ENCODE results near the gene SPRED3. TPM values are rescaled to one million over a fixed set of nuclear protein-coding genes. Genes with fewer than 3 reads are reported as not detected.
"Not testable (repeated sequence)": the region's sequence is repeated elsewhere in the genome, so short reads cannot be mapped to it uniquely, and the experiment has no call there.

The SPRED3 gene, protein sequence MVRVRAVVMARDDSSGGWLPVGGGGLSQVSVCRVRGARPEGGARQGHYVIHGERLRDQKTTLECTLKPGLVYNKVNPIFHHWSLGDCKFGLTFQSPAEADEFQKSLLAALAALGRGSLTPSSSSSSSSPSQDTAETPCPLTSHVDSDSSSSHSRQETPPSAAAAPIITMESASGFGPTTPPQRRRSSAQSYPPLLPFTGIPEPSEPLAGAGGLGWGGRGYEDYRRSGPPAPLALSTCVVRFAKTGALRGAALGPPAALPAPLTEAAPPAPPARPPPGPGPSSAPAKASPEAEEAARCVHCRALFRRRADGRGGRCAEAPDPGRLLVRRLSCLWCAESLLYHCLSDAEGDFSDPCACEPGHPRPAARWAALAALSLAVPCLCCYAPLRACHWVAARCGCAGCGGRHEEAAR
- polyA plus RNA-seq (ENCODE audit: insufficient read length): 1.4 TPM
- long read RNA-seq, donor 1, partial matches to known transcripts: 0 of 1 reads
- long read RNA-seq, donor 1, other reads (novel, unspliced or antisense): 0 of 1 reads
- long read RNA-seq, donor 2: 0 reads
- long read RNA-seq, donor 3: 0 reads
- long read RNA-seq, donor 4: 0 reads
- long read RNA-seq, donor 5, partial matches to known transcripts: 0 of 1 reads
- long read RNA-seq, donor 5, other reads (novel, unspliced or antisense): 0 of 1 reads
- long read RNA-seq, donor 6: 0 reads
- long read RNA-seq, donor 7: 0 reads
- long read RNA-seq, donor 8: 0 reads

DNA sequence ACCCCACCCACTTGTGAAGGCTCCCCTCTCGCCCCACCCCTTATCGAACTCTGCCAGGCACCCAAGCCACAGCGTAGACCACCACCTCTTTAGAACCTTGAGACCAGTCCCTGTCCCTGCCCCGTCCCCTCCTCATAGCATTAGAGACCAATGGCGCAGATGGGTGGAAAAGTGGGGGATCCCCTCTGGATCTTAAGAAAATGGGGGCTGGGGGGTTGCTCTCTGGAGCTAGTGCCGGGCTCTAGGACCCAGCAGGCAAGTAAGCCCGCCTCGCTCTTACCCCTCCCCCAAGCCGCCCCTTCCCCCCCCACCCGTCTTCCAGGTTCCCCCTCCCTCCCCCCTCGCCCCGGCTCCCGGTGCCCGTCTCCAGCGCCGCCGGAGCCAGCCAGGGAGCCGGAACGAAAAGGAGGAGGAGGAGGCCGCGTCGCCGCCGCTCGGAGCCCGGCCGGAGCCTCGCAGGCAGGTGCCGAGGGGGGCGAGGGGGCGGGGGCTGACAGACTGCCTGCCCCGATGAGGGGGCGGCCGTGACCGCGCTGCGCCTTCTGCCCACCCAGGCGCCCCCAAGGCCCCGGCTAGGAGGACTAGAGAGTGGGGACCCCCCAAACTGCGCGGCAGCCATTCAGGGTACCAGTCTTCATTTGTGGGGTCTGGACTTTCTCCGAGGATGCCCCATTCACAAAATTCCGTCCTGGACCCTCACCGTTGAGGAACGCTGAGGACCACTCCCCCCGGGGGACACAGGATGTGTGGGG lies at the start of gene SPRED3:
Gene SPRED3, plus strand, starts transcription at position 349 of the 752 bp plus-strand sequence. CDS start 1,606 bp downstream, outside the sequence.
- DNase-seq: peak; percentile 65

DNA sequence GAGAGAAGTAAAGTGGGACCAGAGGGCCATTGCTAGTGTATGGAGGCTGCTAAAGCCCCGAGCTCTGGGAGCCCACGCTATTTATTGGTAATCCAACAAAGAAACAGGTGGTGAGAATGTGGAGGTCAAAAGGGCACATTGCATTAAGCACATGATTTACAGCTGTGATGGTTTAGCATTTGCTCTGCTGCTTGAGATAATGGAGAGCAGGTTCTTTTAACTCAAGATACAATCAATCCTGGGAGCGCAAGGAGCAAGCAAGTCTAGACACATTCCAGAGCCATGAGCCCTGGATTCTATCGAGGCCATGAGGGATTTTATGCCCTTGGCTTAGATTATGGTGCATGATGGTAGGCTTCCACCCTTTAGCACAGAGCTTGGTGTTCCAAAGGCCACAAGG lies 49.5 kb upstream of the SPRED3 start:
- DNase-seq: not testable (repeated sequence)

DNA sequence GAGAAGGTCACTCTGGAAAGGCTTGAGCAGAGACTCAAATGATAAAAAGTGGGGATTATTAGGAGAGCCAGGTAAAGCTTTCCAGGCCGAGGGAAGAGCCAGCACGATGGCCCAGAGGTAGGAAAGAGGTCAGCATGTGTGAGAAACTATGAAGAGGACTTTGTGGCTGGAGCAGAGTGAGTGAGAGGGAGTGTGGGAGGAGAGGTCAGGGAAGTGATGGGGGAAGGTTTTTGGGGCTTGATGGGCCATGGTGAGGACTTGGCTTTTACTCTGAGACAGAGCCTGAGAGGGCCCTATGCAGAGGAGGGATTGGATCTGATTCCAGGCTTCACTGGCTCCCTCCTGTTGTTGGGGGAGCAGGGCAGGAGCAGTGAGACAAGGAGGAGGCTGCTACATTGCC lies 47.6 kb upstream of the SPRED3 start:
- DNase-seq: no peak

DNA sequence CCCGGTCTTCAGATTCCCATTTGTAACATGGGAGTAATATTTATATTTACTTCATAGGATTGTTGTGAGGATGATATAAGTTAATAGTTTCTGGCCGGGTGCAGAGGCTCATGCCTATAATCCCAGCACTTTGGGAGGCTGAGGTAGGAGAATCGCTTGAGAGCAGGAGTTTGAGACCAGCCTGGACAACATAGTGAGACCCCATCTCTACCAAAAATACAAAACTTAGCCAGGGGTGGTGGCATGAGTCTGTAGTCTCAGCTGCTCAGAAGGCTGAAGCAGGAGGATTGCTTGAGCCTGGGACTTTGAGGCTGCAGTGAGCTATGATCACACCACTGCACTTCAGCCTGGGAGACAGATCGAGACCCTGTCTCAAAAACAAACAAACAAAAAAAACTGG lies 41.7 kb upstream of the SPRED3 start:
- DNase-seq: no peak

DNA sequence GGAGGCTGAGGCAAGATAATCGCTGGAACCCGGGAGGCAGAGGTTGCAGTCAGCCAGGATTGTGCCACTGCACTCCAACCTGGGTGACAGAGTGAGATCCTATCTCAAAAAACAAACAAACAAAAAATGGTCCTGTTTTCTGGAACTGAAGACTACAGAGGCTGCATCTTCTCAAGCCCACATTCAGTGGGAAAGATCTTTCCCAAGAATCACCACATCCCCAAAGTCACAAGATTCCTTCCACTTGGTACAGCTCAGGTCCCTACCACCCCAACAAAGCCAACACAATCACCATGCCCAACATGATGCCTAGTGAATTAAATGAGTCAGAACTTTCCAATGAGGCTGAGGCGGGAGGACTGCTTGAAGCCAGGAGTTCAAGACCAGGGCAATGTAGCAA lies 37.6 kb upstream of the SPRED3 start:
- no peak for DNase-seq

DNA sequence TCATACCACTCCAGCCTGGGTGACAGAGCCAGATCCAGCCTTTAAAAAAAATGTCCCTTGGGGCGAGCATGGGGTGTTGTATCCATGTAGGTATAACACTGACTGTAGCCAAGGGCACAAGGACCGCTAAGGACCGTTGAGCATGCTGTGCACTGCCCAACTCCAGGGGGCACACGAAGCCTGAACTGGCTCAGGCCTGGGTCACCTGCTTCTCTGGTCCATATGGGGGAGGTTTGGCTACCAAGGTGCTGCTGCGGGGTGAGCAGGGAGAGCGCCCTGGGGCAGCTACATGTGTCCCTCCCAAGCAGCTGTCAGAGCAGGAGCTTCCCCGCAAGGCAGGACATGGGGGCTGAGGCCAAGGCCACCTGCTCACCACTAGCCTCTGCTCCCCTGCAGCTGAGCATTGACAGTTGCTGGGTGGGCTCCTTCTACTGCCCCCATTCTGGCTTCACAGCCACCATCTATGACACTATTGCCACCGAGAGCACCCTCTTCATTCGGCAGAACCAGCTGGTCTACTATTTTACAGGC lies 36.6 kb upstream of the SPRED3 start:
- DNase-seq: no peak

DNA sequence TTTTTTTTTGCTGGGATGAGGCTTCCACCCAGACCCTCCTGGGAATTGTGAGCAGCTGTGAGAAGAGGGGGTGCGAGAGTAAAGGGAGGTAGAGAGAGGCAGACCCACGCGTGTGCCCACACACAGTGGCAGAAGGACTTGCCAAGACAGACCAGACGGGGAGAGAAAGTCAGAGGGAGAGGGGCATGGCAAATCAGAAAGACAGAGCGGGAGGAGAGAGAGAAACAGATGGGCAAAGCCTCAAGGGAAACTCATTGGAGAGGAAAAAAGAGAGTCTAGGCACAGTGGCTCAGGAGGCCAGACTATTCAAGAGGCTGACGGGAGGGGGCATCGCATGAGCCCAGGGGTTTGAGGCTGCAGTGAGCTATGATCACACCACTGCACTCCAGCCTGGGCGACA lies 35.9 kb upstream of the SPRED3 start:
- DNase-seq: no peak

DNA sequence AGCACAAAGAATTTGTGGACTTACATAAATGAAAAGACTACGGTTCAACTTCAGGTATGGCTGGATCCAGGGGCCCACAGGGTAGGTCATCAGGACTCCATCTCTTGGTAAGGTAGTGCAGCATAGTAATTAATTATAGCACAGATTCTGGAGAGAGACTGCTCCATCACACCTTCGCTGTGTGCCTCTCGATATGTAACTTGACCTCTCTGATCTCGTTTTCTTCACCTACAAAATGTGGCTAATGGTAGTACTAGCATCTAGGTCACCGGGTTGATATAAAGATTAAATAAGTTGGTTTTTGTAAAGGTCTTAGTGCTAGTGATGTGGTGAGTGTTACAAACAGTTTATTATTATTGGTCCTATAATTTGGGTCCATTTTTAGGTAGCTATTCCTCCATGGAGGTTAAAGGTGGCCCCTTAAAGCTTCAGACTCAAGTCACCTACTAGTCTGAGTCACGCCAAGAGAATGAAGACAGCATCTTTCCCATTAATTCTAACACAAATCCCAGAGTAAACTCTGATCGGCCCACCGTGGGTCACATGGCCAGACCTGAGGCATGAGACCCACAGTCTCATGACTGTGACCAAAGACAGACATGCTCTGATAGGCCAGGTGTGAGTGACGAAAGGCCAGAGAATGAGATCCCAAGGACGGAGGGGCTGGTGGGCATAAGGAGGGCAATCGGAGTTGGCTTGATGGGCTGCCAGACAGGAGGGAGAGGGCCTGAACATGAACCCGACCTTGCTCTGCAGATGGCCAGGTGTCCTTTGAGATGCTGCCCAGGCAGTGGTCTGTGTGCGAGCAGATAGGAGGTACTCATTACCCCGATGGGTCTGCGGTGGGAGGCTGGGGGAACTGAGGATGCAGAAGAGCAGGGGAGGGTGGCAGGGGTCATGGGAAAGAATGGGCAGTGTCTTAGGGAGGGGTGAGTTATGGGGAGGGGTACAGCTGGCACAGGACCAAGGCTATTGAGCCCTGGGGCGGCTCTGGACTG lies 32.5 kb upstream of the SPRED3 start:
- DNase-seq: no peak

DNA sequence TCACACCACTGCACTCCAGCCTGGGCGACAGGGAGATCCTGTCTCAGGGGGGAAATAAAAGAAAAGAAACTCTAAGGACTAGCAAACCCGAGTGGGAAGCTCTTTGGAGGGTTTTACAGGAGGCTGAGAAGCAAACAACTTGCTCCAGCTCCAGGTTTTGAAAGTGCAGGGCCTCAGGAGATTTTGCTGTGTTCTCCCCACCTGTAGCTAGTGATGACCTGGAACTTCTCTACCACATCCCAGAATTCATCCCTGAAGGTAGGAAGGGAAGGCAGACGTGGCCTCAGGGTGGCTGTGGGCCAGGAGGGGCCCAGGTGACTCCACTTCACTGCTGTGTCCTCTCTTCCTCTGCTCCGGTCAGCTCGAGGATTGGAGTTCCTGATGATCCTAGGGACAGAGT lies 30.4 kb upstream of the SPRED3 start:
- no peak for DNase-seq

DNA sequence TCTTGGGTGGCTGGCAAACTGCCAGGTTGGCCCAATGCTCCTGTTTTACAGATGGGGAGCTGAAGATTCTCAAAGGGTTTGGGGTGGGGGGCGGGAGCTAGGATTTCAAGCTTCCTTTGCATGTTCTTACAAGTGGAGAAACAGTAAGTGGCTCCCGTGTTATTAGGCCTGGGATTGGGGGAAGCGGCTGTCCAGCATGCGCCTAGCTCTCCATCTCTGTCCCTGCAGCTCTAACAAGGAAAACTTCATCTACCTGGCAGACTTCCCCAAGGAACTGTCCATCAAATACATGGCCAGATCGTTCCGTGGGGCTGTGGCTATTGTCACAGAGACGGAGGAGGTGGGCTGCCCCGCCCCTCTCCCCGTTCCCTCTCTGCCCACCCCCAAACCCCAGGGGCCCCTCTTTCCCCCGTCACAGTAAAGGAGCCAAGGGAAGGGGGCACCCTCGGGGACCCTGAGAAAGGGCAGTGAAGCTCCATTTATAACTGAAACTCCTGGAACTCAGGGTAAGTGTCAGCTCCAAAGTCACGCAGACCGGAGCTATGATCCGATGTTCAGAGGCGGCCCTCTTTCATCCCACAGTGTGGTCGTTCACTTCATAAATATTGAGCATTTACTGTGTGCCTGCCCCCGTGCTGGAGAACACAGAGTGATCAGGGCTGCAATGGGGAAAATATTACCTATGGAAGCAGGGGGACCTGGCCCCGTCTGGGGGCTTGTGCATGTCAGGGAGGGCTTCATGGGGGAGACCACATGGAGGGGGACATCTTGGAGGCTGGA lies 29.1 kb upstream of the SPRED3 start:
- no peak for DNase-seq

DNA sequence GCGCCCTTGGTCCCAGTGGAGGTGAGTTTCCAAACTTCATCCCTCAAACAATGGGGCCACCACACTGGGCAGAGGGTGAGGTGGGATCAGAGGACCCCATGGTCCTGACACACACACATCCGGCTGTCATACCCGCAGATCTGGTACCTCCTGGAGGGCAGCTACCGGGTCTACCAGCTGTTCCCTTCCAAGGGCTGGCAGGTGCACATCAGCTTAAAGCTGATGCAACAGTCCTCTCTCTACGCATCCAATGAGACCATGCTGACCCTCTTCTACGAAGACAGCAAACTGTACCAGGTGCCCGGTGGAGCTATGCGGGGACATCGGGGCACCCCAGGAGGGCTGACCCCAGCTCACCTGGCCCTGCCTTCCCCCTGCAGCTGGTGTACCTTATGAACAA lies 28.1 kb upstream of the SPRED3 start:
- DNase-seq: no peak

DNA sequence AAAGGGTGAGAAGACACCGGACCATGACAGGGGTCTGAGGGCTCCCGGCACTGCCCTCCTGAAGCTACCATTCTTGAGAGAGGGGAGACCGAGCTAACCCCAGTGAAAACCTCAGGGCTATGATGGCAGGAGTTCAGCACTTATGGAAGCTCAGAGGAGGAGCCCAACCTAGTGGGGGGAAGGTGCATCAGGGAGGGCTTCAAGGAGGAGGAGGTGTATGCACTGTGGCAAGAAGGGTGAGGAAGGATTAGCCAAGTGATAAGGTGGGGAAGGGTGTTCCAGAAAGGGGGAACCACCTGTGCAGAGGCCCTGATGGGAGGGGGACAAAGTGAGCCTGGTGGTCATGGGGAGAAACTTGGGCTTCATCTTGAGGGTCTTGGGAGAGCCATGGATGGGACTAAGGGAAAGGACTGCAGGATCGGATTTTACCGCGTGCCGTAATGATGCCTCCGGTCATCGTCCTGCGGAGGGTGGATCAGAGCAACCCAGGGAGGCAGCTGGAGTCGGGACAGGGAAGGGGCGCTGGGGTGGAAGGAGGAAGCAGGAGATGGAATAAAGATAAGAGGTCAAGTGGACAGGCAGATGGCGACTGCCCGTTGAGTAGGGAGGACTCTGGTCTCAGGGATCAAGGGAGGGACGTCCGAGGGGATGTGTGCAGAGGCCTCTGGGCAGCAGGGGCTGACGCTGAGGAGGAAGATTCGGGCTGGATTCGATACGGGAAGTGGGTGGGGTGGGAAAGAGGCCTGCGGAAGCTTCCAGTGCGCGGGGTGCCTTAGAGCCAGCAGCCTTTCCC lies 27.5 kb upstream of the SPRED3 start:
- no peak for DNase-seq

DNA sequence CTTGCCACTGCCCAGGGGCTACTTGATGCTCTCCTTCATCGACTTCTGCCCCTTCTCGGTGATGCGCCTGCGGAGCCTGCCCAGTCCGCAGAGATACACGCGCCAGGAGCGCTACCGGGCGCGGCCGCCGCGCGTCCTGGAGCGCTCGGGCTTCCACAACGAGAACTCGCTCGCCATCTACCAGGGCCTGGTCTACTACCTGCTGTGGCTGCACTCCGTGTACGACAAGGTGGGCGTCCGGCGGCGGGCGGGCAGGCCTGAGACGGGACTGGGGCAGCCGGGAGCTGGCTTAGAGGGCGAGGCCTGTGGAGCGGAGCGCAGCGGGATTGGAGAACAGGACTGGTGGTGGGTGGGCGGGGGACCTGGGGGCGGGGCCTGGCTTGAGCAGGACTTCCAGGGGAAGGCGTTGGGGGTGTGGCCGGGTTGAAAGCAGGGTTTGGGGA lies 26.8 kb upstream of the SPRED3 start:
- DNase-seq: peak; percentile 83

DNA sequence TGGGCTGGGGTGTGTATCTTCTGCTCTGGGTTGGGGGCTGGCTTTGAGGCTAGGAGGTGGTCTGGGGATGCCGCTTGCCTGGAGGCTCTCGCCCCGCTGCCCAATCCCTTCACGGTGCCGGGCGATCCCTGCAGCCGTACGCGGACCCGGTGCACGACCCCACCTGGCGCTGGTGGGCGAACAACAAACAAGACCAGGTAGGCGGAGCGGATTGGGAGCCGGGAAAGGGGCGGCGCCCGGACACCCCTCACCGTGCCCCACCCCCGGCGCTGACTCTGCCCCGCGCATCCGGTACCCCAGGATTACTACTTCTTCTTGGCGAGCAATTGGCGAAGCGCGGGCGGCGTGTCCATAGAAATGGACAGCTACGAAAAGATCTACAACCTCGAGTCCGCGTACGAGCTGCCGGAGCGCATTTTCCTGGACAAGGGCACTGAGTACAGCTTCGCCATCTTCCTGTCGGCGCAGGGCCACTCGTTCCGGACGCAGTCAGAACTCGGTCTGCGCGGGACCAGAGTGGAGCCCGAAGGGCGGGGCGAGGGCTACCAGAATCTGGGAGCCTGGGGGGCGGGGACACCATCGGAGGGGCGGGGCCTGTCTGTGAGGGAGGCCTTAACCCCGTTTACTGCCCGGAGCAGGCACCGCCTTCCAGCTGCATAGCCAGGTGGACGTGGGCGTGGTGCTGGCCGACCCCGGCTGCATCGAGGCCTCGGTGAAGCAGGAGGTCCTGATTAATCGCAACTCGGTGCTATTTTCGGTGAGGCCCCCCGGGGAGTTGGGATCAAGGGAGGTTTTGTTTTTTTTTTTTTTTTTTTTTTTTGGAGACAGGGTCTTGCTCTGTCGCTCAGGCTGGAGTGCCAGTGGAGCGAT lies 26.2 kb upstream of the SPRED3 start:
- peak; percentile 60 for DNase-seq

DNA sequence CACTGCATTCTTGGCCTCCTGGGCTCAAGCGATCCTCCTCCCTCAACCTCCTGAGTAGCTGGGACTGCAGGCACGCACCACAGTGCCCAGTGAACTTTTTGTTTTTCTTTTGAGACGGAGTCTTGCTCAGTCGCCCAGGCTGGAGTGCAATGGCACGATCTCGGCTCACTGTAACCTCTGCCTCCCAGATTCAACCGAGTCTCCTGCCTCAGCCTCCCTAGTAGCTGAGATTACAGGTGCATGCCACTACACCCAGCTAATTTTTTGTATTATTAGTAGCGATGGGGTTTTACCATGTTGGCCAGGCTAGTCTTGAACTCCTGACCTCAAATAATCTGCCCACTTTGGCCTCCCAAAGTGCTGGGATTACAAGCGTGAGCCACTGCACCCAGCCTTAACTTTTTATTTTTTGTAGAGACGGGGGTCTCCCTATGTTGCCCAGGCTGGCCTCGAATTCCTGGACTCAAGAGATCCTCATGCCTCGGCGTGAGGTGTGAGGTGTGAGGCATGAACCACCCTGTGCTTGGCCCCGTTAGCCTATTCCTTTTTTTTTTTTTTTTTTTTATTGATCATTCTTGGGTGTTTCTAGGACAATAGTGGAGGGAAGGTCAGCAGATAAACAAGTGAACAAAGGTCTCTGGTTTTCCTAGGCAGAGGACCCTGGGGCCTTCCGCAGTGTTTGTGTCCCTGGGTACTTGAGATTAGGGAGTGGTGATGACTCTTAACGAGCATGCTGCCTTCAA lies 25.4 kb upstream of the SPRED3 start:
- DNase-seq: not testable (repeated sequence)

DNA sequence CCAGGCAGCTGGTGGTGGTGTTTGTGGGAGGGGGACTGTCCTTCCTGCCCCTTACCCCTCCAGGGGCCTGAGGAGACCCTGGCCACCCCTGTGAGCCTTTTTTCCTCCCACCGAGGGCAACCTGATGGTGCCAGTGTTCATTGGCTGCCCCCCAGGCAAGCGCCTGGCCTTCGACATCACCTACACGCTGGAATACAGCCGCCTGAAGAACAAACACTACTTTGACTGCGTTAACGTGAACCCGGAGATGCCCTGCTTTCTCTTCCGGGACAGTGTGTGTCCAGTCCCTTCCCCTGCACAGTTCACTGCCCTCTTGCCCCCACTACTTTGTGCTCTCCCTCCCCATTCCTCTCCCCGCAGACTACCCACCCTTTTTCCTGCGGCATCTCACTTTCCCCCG lies 21.5 kb upstream of the SPRED3 start:
- no peak for DNase-seq

DNA sequence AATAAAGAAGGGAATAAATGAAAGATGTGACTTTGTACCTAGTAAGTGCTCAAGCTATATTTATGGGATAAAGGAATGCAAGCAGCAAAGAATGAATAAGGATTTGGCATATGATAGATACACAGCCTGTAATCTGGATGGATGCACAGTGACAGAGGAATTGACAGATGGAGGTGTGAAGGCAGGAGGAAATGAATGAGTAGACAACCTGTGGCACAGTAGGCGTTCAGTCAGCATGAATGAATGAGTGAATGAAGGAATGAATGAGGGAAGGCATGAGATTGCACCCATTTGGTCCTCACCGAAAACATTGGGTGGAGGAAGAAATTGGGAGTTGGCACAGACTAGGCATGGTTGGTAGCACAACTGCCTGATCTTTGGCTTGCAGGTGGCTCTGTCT lies 18.9 kb upstream of the SPRED3 start:
- no peak for DNase-seq

DNA sequence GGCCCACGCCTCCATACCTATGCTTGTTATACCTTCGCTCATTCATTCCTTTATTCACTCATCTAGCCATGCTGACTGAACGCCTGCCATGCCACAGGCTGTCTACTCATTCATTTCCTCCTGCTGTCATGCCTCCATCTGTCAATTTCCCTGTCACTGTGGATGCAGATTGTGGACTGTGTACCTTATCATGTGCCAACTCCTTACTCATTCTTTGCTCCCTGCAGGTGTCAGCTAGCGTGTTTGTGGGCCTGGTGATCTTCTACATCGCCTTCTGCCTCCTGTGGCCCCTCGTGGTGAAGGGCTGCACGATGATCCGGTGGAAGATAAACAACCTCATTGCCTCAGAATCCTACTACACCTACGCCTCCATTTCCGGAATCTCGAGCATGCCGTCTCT lies 18.2 kb upstream of the SPRED3 start:
- no peak for DNase-seq

Measured in left kidney (tissue), 8 donors.